Stimulated activated CD8-positive, alpha-beta memory T cell treated with anti-CD3 and anti-CD28 coated beads, Interleukin-15, amount 100 ng/mL, for 24 hours (primary cell): Measurements from ENCODE around the gene ARSI.

Experiments
- DNase-seq: peaks from one replicate; pipeline ENCODE4 v3.0.0-alpha.2; 2020; ENCODE audit warnings: low read depth

ARSI gene

DNA sequence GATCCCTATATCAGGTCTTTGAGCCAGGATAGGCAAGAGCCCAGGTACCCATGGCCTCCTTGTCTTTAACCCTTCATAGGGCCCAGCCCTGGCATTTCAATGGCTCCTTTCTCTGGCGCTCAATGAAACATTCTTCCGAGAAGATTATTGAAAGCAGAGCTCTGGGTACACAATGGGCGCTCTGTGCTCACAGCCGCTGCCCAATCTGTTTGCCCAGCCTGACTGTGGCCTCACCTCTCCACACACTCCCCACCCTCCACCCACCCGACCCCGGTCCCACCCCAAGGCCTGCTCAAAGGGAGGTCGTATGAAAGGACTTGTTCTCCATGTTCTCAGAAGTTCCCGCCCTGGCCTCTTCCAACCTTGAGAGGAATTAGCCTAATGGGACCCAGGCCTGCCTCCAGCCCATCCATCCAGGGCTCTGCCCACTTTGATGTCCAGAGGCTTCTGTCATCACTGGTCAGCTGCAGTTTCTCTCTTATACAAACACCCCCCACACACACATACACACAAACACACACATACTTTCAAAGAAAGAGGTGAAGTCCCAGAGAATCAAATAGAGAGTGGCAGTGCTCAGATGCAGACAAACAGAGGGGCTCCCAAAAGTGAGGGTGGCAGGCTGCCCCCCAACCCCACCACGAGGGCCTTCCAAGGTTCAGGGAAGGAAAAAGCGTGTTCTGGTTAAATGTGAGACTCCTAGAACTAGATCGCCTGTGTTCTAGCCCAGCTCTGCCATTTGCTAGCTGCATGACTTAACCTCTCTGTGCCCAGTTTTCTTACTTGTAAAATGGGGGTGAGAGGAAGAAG lies 5.1 kb upstream of the ARSI start:
- DNase-seq, result no peak

GRCh38 chr5:150306775-150307174 lies 4.1 kb upstream of the ARSI start:
- no peak for DNase-seq

GRCh38 chr5:150305557-150305956 lies 2.9 kb upstream of the ARSI start:
- DNase-seq, result no peak

DNA sequence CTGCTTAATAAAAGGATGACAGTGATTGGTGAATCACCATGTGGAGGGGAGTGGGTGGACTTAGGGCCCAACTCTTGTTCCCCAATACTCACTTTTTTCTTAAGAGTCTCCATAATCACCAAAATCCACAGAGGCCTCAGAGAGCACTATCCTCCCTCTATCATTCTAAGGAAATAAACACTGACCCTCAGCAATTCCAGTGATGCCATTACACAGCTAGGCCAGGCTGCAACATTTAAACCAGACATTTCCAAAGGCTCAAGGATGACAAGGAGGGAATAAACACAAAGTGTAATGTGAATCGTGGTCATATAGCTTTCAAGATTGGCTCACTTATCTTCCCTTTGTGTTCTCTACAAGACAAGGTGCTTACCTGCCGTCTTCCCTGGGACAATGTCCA lies 2.4 kb upstream of the ARSI start:
- DNase-seq, result no peak

DNA sequence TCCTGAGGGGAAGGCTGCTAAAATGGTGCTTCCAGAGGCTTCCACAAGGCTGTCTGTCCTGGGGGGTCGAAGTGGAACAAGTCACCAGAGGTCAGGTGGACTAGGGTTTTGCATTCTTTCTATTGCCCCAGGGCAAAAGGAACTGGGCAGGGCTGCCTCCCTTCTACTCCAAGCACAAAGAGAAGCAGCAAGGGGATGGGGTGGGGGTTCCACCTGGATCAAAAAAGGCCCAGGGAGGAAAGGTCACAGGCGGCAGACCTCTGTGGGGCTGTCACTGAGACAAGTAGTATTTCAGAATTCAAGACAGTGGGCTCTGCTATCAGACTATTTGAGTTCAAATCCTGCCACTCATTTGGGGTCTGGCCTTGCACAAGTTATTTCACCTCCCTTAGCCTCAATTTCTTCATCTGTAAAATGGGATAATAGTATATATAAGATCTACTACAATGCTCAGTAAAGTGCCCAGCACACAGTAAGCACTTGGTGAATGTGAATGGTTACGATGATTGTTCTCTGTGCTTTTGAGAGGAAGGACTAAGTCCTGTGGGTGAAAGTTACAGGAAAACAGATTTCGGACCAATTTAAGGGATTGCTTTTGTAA lies 1.9 kb upstream of the ARSI start:
- DNase-seq, result no peak

DNA sequence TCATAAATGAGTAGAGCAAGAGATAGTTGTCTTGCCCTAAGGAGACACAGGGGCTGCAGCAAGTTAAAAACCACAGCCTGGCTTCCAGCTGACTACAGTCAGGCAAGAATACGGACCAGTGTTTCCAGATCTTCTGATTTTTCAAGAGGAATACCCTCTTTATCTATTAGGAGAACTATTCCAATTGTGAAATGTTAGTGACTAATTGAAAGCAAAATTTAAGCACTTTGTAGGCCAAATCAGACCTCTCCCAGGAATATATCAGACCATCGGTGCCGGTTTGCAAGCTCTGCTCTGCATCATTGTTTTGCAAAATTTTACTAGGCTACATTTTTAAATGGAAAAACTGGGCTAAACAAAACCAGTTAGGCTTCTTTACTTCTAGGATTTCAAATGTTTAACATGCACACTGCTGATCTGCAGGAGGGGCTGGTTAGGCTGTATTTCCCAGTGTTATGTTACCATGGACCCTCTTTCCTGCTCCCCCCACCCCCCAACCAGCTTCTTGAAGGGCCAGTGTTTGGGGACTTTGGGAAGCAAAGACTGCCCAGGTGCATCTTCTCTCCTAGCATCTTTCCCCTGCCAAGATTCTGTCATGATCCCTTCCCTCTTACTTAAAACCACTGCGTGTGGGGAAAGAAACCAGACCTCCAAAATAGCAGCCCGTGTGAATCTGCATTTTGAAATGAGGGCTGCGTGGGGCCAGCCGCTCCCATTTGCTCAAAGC lies 1.1 kb upstream of the ARSI start:
- DNase-seq, result no peak

GRCh38 chr5:150303070-150303615 lies 438 bp upstream of the ARSI start:
- no peak for DNase-seq

GRCh38 chr5:150301901-150302300 lies 804 bp downstream of the ARSI start:
- DNase-seq, result no peak

- no peak for DNase-seq
These were observed 1.6 kb downstream of the ARSI start for GRCh38 chr5:150301170-150301505.

GRCh38 chr5:150300496-150301169 lies 2.1 kb downstream of the ARSI start:
- DNase-seq, result no peak

DNA sequence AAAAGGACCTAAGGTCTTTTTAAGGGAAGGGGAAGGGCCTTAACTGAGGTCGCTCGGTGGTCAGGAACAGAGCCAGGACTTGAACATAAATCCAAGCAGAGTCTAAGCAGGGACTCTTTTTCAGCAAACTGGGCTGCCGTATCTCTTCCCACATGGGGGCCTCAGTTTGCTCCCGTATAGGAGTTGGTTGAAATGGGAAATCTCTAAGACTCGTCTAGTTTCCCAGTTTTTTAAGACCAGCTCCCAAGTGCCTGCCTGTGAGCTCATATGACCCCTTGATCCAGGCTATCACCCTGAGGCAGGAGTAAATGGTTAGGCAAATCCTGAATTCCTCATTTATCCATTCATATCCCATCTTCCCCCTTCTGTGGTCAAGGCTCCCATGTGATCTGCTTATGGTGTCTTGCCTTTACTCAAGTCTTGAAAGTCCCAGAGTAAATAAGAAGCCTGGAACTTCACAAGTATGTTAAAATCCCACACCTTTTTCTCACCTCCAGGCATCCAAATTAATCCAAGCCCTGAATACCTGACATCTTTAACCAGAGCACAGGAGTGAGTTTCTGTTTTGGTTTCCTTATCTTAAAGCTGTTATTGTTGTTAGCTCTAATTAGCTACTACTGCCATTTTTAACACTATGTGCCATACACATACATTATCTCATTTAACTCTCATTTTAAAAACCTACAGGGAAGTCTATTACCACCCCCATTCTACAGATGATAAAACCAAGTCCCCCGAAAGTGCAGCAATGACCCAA lies 3.0 kb downstream of the ARSI start:
- no peak for DNase-seq

DNA sequence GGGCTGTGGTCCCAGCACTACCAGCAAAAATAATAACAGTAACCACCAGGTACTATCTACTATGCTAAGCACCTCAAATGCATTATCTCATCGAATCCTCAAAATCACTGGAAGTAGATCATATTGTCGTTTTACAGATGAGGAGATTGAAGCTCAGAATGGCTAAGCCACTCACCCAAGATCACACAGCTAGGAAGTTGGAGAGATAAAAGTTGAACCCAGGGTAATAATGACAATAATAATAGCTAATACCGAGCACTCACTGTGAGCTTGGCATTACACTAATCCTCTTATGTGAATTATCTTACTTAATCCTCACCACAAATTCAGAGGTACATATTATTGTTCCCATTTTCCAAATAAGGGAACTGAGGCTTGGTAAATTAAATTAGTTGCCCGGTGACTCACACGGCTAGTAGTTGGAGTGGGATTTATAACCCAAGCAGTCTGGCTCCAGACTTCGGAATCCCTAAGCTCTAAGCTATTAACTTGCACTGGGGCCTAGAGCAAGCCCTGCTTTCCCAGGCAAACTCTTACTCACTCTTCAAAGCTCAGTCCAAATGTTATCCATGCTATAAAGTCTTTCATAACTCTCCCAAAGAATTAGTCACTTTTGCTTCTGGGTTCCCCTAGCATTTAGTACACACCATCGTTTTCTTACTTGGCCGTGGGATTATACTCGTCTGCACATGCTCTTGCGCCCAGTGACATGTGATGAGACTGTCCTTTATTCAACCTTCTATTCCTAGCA lies 3.8 kb downstream of the ARSI start:
- no peak for DNase-seq

- no peak for DNase-seq
These were observed 4.6 kb downstream of the ARSI start for GRCh38 chr5:150297934-150298595.

GRCh38 chr5:150297236-150297890 lies 5.3 kb downstream of the ARSI start:
- DNase-seq, result no peak

DNA sequence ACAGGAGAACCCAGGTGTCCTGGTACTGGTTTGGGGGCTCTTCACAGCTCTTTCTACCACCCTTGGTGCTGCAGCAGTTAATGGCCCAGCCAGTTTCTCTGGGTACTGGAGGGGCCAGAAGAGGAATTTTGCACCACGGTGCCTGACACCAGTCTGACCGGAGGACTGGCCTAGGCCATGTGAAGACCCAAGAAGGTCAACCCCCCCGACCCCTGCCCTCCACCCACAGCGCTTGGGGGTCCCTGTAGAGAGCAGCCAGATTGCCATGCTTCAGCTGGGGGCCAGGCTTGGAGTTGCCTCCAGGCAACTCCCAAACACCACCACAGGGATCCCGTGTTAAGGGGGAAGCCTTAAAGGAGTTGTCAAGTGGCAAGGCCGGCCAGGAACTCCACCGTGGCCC lies 6.2 kb downstream of the ARSI start:
- DNase-seq, result no peak

- no peak for DNase-seq
These were observed 6.8 kb downstream of the ARSI start for GRCh38 chr5:150295741-150296486.

GRCh38 chr5:150295172-150295634 lies 7.5 kb downstream of the ARSI start:
- no peak for DNase-seq

DNA sequence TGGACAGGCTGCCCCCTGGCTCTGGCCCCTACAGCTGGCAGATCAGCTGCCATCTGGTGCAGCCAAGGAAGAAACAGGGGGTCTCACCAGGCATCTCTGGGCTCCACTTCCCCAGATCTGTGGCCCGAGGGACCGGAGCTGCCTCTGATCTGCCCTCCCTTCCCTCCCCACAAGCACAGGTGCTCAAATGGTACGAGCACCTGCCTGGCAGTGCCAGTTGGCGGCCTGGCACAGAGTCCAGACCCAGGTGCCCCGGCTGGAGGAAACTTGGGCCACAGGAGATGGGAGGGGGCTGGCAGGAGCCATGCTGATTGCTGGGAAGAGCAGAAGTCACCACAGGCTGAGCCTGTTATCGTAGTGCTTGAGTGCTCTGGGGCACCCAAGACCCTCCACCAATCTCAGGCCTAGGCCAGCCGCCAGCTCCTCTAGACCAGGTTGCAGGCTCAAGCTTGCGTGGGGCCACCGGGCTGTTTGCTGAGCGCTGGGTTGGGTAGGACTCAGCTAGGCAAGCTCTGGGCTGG lies 8.1 kb downstream of the ARSI start:
- no peak for DNase-seq
